Measurements from ENCODE around the gene NQO2.

The NQO2 gene

DNA sequence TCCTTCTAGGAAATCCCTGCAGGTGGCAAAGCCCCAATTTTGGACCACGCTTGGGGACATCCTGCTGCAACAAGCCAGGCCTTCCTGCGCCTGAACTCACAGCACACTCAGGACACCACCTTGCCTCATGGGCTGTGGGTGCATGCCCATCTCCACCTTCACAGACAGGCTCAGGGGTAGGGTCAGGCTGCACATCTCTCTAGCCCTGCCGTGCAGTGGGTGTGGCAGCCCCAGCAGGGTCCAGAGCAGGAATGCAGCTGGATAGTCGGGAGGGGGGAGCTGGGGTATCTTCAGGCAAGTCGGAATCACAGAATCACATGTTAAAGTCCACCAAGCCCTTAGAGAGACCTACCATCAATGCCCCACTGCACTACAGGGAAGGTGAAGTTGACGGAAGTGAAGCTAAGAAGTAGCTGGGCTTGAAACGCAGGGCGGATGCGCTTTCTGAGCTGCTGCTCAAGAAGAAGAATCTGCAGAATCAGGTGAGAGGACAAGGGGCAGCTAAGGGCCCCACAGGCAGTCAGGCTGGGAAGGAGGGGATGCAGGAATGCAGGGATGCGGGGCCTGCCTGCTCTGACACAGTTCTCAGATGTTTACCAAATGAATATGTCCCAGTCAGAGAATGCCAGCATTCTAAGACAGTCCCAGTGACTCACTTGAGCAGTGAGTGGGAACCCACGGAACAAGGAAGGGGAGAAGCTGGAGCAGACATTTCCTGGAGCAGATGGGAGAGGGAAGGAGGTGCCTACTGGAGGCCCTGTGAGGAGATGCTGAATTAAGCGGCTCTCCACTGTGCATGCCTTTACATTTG is 39.6 kb upstream of the NQO2 start:
- peaks cover 38% of the 10 kb centered on the region for H3K4me1 ChIP-seq (ENCODE audit: control insufficient read depth, insufficient read depth, low read length)
- no peaks in the 10 kb centered on the region for H3K9me3 ChIP-seq (ENCODE audit: control insufficient read depth in 2 of 2, low read length in 2 of 2)
- no peaks in the 10 kb centered on the region for H3K27me3 ChIP-seq (ENCODE audit: control insufficient read depth in 1 of 2, insufficient read depth in 2 of 2, low read length in 2 of 2)
- no peak overlapping the region for H3K9ac ChIP-seq (ENCODE audit: low read length in 2 of 2)
- H3K27ac ChIP-seq (ENCODE audit: low read length), result peak overlapping the region; percentile 60
- H3K4me3 ChIP-seq (ENCODE audit: low read length in 2 of 2), result no peak overlapping the region
- H3K36me3 ChIP-seq (ENCODE audit: control insufficient read depth in 2 of 2, insufficient read depth in 2 of 2, low read length in 2 of 2), result peaks cover 5 to 9% of the 10 kb centered on the region in 2 donors

DNA sequence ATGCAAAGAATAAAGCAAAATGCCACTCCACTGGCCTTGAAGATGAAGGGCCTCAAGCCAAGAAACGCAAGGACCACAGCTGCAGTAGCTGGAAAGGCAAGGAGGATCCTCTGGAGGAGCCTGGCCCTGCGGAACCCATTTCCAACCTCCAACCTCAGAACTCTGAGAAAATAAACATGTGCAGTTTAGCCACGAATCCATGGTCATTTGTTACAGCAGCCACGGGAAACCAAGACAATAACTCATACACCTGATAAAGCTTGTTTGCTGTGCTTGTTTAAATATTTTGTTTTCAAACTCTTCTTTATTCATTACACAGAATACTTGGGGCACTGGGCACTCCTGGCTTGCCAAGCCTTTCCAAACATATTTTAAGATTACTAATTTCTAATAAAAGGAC is 38.8 kb upstream of the NQO2 start:
- peaks cover 5 to 6% of the 10 kb centered on the region in 2 donors for H3K36me3 ChIP-seq (ENCODE audit: control insufficient read depth in 2 of 2, insufficient read depth in 2 of 2, low read length in 2 of 2)
- H3K27ac ChIP-seq (ENCODE audit: low read length), result peak overlapping the region; percentile 60
- H3K9ac ChIP-seq (ENCODE audit: low read length in 2 of 2), result no peak overlapping the region
- no peaks in the 10 kb centered on the region for H3K9me3 ChIP-seq (ENCODE audit: control insufficient read depth in 2 of 2, low read length in 2 of 2)
- H3K4me3 ChIP-seq (ENCODE audit: low read length in 2 of 2), result no peak overlapping the region
- H3K4me1 ChIP-seq (ENCODE audit: control insufficient read depth, insufficient read depth, low read length), result peaks cover 38% of the 10 kb centered on the region
- no peaks in the 10 kb centered on the region for H3K27me3 ChIP-seq (ENCODE audit: control insufficient read depth in 1 of 2, insufficient read depth in 2 of 2, low read length in 2 of 2)

DNA sequence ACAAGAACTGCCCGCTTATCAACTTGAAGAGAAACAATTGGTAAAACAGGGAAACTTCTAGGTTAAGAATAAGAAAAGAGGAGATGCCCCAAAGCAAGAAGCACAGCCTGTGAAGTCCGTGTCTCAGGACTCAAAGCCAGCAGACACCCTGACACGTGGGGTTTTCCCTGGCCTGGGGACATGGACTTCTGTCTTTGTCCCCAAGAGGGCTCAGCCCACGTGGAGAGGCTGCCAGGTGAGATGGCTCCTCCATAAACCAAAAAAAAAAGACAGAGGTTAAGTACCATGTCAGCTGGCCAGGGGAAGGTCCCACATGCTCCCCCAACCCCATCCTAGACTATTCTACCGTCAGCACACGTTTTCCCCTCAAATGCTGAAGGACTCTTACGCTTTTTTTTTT is 38.2 kb upstream of the NQO2 start:
- Histone ChIP-seq H3K9ac (ENCODE audit: low read length in 2 of 2) (no peak overlapping the region), H3K36me3 (ENCODE audit: control insufficient read depth in 2 of 2, insufficient read depth in 2 of 2, low read length in 2 of 2) (peaks cover 3 to 6% of the 10 kb centered on the region in 2 donors), H3K4me3 (ENCODE audit: low read length in 2 of 2) (peak overlapping the region in 1 of 2 donors; percentile 29)

DNA sequence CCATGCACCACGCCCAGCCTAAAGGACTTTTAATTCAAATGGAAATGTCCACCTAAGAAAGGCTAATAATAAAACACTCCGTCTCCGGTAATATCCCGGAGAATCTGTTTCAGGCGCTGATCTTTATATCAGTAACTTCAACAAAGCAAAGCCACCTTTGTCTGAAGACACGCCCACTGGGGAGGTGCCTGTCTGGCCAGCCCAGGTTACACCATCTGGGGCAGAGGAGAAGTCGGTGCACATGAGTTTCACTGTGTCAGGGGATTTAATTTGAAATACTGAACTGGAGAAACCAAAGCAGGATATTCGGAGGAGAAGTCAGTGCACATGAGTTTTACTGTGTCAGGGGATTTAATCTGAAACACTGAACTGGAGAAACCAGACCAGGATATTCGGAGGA is 37.7 kb upstream of the NQO2 start:
- peak overlapping the region; percentile 37 for H3K27ac ChIP-seq (ENCODE audit: low read length)
- H3K9ac ChIP-seq (ENCODE audit: low read length in 2 of 2), result no peak overlapping the region
- H3K9me3 ChIP-seq (ENCODE audit: control insufficient read depth in 2 of 2, low read length in 2 of 2), result no peaks in the 10 kb centered on the region
- no peaks in the 10 kb centered on the region for H3K27me3 ChIP-seq (ENCODE audit: control insufficient read depth in 1 of 2, insufficient read depth in 2 of 2, low read length in 2 of 2)
- H3K4me1 ChIP-seq (ENCODE audit: control insufficient read depth, insufficient read depth, low read length), result peaks cover 35% of the 10 kb centered on the region
- H3K4me3 ChIP-seq (ENCODE audit: low read length in 2 of 2), result no peak overlapping the region
- H3K36me3 ChIP-seq (ENCODE audit: control insufficient read depth in 2 of 2, insufficient read depth in 2 of 2, low read length in 2 of 2), result peaks cover 3 to 6% of the 10 kb centered on the region in 2 donors

More for the DNA sequence above, 38.2 kb upstream of the NQO2 start:
- H3K27ac ChIP-seq (ENCODE audit: low read length), result peak overlapping the region; percentile 37
- no peaks in the 10 kb centered on the region for H3K27me3 ChIP-seq (ENCODE audit: control insufficient read depth in 1 of 2, insufficient read depth in 2 of 2, low read length in 2 of 2)
- no peaks in the 10 kb centered on the region for H3K9me3 ChIP-seq (ENCODE audit: control insufficient read depth in 2 of 2, low read length in 2 of 2)
- peaks cover 38% of the 10 kb centered on the region for H3K4me1 ChIP-seq (ENCODE audit: control insufficient read depth, insufficient read depth, low read length)

DNA sequence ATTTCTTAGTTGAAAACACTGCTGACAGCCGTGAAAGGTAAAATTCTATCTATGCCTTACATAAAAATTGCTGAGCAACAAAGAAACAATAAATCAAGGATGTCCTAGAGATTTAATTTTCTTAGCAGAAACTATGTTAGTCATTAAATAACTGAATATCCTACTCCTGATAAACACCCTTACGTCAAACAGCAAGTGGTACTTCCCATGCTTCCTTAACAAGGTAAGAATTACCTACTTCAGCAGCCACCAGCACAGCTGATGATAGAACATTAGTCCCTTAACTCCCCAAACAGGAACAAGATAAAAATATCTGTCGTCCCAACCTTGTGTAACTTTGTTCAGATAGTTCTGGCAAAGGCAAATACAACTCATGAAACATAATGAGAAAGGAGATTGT is 37.1 kb upstream of the NQO2 start:
- Histone ChIP-seq H3K27me3 (ENCODE audit: control insufficient read depth in 1 of 2, insufficient read depth in 2 of 2, low read length in 2 of 2) (no peaks in the 10 kb centered on the region), H3K27ac (ENCODE audit: low read length) (peak overlapping the region; percentile 37), H3K4me1 (ENCODE audit: control insufficient read depth, insufficient read depth, low read length) (peaks cover 31% of the 10 kb centered on the region), H3K9ac (ENCODE audit: low read length in 2 of 2) (no peak overlapping the region), H3K9me3 (ENCODE audit: control insufficient read depth in 2 of 2, low read length in 2 of 2) (no peaks in the 10 kb centered on the region), H3K4me3 (ENCODE audit: low read length in 2 of 2) (no peak overlapping the region), H3K36me3 (ENCODE audit: control insufficient read depth in 2 of 2, insufficient read depth in 2 of 2, low read length in 2 of 2) (peaks cover 3 to 6% of the 10 kb centered on the region in 2 donors)

DNA sequence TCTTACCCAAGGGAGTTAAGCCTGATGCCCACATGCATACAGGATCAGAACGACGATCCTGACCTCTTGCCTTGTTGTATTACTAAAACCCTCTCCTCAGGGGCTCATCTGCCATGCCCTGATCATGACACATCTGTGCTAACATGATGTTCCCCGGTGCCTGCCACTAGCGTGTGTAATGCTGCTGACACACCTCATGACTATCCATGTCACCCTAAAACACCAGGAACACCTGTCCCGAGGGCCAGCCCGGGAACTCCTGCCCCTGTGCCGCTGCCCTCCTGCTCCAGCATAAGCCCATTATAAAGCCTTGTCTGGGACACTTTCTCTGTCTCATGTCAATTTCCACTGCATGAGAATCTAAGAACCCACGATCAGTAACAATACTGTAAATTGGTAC is 35.9 kb upstream of the NQO2 start:
- Histone ChIP-seq H3K27me3 (ENCODE audit: control insufficient read depth in 1 of 2, insufficient read depth in 2 of 2, low read length in 2 of 2) (no peaks in the 10 kb centered on the region), H3K36me3 (ENCODE audit: control insufficient read depth in 2 of 2, insufficient read depth in 2 of 2, low read length in 2 of 2) (peaks cover 0 to 4% of the 10 kb centered on the region in 2 donors), H3K9ac (ENCODE audit: low read length in 2 of 2) (no peak overlapping the region), H3K9me3 (ENCODE audit: control insufficient read depth in 2 of 2, low read length in 2 of 2) (no peaks in the 10 kb centered on the region), H3K4me1 (ENCODE audit: control insufficient read depth, insufficient read depth, low read length) (peaks cover 24% of the 10 kb centered on the region), H3K4me3 (ENCODE audit: low read length in 2 of 2) (no peak overlapping the region), H3K27ac (ENCODE audit: low read length) (no peak overlapping the region)

DNA sequence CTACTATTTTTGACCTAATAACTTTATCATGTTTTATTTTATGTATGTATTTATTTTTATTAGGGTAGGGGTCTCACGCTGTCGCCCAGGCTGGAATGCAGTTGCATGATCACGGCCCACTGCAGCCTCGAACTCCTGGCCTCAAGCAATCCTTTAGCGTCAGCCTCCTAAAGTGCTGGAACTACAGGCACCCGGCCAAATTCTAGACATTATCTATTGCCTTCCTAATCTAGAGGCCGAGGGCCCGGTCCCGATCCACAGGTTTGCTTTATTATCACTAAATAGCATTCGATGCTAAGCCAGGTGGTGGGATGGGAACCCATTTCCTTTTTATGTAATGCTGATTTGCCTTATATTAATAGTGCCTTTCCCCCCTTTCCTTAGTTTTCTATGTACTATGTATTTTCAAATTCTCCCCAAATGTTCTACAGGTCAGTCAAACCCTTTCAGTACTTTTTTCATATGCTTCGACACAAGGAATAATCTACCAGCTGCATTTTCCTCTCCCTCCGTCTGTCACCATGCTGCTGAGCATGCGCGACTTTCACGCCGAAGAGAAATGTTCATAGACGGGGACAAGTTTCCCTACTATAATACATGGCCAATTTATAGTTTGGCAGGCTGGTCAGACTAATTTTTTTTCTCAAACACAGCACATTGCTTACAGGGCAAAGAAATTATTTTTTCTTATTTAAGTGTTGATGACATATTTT is 34.7 kb upstream of the NQO2 start:
- Histone ChIP-seq H3K36me3 (ENCODE audit: control insufficient read depth in 2 of 2, insufficient read depth in 2 of 2, low read length in 2 of 2) (no peaks in the 10 kb centered on the region), H3K27ac (ENCODE audit: low read length) (no peak overlapping the region), H3K4me3 (ENCODE audit: low read length in 2 of 2) (no peak overlapping the region), H3K9ac (ENCODE audit: low read length in 2 of 2) (no peak overlapping the region), H3K27me3 (ENCODE audit: control insufficient read depth in 1 of 2, insufficient read depth in 2 of 2, low read length in 2 of 2) (no peaks in the 10 kb centered on the region), H3K9me3 (ENCODE audit: control insufficient read depth in 2 of 2, low read length in 2 of 2) (no peaks in the 10 kb centered on the region), H3K4me1 (ENCODE audit: control insufficient read depth, insufficient read depth, low read length) (peaks cover 28% of the 10 kb centered on the region)

DNA sequence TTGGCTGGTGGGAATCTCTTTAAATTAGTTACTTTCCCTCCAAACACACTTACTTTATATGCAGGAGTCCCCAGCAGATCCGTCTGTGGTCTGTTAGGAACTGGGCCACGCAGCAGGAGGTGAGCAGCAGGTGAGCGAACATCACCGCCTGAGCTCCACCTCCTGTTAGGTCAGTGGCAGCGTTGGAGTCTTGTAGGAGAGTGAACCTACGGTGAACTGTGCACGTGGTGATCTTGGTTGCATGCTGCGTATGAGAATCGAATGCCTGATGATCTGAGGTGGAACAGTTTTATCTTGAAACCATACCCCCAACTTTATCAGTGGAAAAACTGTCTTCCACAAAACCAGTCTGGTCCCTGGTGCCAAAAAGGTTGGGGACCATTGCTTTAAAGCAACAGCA is 33.3 kb upstream of the NQO2 start:
- H3K27me3 ChIP-seq (ENCODE audit: control insufficient read depth in 1 of 2, insufficient read depth in 2 of 2, low read length in 2 of 2), result no peaks in the 10 kb centered on the region
- H3K36me3 ChIP-seq (ENCODE audit: control insufficient read depth in 2 of 2, insufficient read depth in 2 of 2, low read length in 2 of 2), result no peaks in the 10 kb centered on the region
- no peaks in the 10 kb centered on the region for H3K9me3 ChIP-seq (ENCODE audit: control insufficient read depth in 2 of 2, low read length in 2 of 2)
- no peak overlapping the region for H3K9ac ChIP-seq (ENCODE audit: low read length in 2 of 2)
- no peak overlapping the region for H3K27ac ChIP-seq (ENCODE audit: low read length)
- H3K4me3 ChIP-seq (ENCODE audit: low read length in 2 of 2), result no peak overlapping the region
- peaks cover 26% of the 10 kb centered on the region for H3K4me1 ChIP-seq (ENCODE audit: control insufficient read depth, insufficient read depth, low read length)

DNA sequence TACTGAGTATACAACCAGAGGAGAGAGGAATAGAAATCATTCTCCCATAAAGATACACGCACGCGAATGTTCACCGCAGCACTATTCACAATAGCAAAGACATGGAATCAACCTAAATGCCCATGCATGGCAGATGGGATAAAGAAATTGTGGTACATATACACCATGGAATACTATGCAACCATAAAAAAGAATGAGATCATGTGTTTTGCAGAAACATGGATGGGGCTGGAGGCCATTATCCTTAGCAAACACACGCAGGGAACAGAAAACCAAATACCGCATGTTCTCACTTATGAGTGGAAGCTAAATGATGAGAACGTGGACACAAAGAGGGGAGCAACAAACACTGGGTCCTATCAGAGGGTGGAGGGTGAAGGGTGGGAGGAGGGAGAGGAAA is 31.8 kb upstream of the NQO2 start:
- H3K4me3 ChIP-seq (ENCODE audit: low read length in 2 of 2), result no peak overlapping the region
- no peaks in the 10 kb centered on the region for H3K9me3 ChIP-seq (ENCODE audit: control insufficient read depth in 2 of 2, low read length in 2 of 2)
- H3K27me3 ChIP-seq (ENCODE audit: control insufficient read depth in 1 of 2, insufficient read depth in 2 of 2, low read length in 2 of 2), result no peaks in the 10 kb centered on the region
- peaks cover 16% of the 10 kb centered on the region for H3K4me1 ChIP-seq (ENCODE audit: control insufficient read depth, insufficient read depth, low read length)
- no peaks in the 10 kb centered on the region for H3K36me3 ChIP-seq (ENCODE audit: control insufficient read depth in 2 of 2, insufficient read depth in 2 of 2, low read length in 2 of 2)
- H3K27ac ChIP-seq (ENCODE audit: low read length), result no peak overlapping the region
- no peak overlapping the region for H3K9ac ChIP-seq (ENCODE audit: low read length in 2 of 2)

DNA sequence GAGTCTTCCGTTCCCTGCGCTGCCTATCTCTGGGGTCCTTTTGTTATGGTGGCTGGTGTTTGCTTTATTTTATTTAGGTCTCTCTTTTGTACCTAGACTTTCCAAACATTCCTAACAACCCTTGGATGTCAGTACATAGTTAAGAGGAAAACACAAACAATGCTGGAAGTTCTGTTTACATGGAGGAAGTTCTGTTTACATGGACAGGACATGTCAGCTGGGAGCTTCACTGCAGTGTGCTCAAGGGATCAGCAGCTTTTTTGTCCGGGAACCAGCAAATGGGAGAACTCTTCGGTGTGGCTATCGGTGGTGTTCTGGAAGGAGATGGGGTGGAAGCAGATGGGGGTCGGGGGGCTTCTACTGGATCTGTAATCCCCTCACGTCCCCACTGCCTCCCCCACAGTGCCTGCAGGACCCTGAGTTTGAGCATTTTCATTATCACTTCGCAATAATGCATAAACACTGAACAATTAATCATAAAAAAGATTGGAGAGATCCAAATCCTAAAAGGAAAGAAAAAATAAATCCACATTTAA is 31.0 kb upstream of the NQO2 start:
- Histone ChIP-seq H3K27ac (ENCODE audit: low read length) (peak overlapping the region; percentile 1), H3K36me3 (ENCODE audit: control insufficient read depth in 2 of 2, insufficient read depth in 2 of 2, low read length in 2 of 2) (no peaks in the 10 kb centered on the region), H3K9ac (ENCODE audit: low read length in 2 of 2) (no peak overlapping the region), H3K4me1 (ENCODE audit: control insufficient read depth, insufficient read depth, low read length) (peaks cover 16% of the 10 kb centered on the region), H3K4me3 (ENCODE audit: low read length in 2 of 2) (no peak overlapping the region), H3K27me3 (ENCODE audit: control insufficient read depth in 1 of 2, insufficient read depth in 2 of 2, low read length in 2 of 2) (no peaks in the 10 kb centered on the region), H3K9me3 (ENCODE audit: control insufficient read depth in 2 of 2, low read length in 2 of 2) (no peaks in the 10 kb centered on the region)

Data from stomach smooth muscle (tissue), 2 donors.